Hematopoietic multipotent progenitor cell treated with erythropoietin and hydrocortisone succinate and interleukin-3 and kit ligand, for 15 days (in vitro differentiated cells): ENCODE data around the gene ZNF485.
"Not testable (repeated sequence)": the region's sequence is repeated elsewhere in the genome, so short reads cannot be mapped to it uniquely, and the experiment has no call there.

Source experiments
- DNase-seq: peaks from one replicate; pipeline ENCODE4 v3.0.0-alpha.2; 2015; ENCODE audit warnings: low spot score

Gene ZNF485

DNA sequence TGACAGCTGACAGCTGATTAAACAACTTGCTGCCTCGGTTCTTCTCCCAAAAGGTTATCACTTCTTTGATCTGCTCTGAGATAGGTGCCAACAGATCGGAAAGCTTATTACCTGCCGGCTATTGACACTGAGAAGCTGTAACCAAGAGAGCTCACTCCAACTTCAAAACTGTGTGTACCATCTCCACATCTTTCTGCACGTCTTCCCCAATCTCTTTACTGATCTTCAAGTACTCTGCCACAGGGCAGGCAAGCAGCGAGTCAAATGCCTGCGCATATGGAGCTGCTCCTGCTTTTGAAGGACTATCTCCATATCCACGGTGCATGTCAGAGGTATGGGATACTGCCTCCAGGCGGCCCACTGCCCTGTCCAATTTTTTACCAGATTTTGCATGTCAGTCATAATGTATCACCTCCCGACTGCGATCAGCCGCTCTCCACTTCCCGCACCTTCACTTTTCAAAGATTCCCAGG, 352 bp upstream of the ZNF485 start:
- no peak for DNase-seq

DNA sequence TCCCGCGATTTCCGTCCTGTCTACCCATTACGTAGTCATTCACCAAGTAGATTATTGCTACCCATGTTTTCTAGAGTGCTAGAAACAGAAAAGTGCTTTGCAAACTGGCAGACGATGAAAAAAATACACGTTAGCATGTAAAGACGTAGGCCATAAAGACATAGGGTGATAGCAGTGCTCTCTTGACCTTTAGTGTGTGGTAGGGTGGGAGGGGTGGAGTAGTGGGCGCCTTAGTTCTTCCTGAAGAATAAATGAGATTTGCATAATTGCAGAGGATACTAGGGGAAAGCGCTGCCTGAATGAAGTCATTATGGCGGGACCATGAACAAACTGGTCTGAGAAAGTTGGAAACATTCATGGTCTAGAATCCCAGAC, 948 bp downstream of the ZNF485 start:
- no peak for DNase-seq

DNA sequence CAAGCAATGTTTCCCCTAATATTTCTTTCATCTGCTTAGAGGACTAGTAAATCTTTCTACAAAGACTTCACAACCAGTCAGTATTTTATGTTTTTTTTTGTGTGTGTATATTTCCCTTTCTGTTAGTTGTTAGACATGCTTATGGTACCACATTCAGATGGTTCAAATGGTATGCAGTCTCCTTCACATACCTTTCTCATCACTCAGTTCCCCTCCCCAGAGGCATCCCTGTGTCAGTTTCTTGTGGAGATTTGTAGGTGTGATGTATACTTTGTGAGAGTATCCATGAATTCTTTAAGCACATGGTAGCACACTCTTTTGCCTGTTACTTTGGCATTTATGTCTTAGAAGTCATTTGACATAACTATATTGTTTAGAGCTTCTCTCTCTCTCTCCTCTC, 4.4 kb downstream of the ZNF485 start:
- DNase-seq: no peak

DNA sequence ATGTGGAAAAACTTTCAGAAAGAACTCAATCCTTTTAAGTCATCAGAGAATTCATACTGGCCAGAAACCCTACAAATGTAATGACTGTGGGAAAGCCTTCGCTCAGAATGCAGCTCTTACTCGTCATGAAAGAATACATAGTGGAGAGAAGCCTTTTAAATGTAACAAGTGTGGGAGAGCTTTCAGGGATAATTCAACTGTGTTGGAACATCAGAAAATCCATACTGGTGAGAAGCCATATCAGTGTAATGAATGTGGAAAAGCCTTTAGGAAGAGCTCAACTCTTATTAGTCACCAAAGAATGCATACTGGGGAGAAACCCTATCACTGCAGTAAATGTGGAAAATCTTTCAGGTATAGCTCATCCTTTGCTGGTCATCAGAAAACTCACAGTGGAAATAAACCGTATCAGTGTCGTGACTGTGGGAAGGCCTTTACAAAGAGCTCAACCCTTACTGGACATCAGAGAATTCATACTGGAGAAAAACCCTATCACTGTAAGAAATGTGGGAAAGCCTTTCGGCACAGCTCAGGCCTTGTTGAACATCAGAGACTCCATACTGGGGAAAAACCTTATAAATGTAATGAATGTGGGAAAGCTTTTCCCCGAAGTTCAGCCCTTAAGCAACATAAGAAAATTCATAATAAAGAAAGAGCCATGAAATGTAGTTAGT, 10.6 kb downstream of the ZNF485 start:
- DNase-seq: no peak

DNA sequence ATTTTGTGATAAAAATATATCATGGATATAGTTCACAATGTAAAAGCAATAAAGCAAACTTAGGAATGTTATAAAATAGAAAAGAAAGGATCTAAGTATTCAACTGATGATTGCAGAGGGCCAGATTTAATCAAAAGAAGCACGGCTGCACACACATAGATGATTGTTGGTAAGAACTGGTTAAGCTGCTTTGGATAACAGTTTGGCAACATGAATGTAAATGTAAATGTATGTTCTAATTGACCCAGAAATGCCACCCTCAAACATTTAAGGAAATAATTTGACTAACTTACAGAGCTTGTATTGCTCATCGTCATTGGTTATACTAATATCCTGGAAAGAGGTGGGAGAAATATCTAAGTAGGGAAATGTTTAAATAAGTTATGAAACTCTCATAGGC, 13.1 kb downstream of the ZNF485 start:
- DNase-seq: no peak

DNA sequence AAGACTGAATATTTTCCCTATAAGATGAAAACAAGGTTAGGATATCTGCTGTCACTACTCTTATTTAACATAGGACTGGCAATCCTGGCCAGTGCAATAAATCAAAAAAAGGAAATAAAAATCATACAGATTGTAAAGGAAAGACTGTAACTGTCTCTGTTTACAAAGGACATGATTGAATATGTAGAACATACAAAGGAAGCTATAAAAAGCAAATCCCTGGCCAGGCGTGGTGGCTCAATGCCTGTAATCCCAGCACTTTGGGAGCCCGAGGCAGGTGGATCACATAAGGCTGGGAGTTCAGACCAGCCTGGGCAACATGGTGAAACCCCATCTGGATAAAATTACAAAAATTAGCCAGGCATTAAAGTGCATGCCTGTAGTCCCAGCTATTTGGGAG, 15.8 kb downstream of the ZNF485 start:
- no peak for DNase-seq

DNA sequence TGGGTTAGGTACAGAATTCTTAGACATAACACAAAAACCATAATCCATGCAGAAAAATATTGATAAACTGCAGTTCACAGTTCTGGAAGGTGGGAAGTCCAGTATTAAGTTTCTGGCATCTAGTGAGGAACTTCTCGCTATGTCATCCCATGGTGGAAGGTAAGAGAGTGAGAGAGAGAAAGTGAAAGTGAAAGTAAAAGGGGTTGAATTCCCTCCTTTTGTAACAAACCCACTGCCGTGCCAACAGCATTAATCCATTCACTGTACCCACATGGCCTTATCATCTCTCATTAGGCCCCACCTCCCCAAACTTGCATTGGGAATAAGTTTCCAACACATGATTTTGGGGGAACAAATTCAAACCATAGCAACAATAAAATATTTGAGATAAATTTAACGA, 17.1 kb downstream of the ZNF485 start:
- DNase-seq: no peak

DNA sequence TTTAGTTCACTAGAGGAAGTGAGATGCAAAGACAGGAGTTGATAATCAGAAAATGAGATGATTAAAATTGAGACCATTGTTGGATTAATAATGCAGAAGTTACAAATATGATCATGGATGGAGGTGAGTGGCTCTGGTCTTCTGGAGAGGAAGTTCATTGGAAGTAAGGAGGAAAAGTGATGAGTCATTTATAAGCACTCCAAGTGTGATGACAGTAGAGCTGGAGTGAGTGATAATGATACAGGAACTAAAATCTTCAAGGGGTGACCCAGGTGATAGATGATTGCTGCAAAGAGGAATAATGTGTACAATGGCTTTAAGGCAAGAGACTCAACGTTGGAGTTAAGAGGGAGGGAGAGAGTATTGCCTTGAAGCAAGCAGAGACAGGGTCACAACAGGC, 21.7 kb downstream of the ZNF485 start:
- DNase-seq: no peak

DNA sequence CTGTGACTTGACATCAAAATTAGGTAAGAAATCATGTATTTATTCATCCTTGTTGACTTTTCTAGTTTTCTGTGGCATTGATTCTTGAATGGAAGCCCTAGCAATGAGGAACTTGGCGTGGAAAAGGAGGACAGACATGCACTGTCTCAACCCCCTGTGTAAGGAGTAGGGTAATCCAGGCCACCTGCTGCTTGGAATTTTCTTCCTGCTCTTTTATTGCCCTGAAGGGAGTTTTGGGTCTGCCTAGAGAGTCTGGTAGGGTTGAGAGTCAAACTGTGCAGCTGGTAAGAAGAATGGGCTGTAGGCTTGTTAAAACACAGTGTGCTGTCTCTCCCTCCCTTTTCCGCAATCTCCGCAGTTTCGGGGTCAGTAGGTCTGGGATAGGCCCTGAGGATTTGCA, 22.7 kb downstream of the ZNF485 start:
- DNase-seq: no peak

DNA sequence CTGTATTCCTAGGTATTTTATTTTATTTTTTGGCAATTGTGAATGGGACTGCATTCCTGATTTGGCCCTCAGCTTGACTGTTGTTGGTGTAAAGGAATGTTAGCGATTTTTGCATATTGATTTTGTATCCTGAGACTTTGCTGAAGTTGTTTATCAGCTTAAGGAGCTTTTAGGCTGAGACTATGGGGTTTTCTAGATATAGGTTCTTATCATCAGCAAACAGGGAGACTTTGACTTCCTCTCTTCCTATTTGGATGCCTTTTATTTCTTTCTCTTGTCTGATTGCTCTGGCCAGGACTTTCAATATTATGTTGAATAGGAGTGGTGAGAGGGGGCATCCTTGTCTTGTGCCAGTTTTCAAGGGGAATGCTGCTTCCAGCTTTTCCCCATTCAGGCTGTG, 29.6 kb downstream of the ZNF485 start:
- not testable (repeated sequence) for DNase-seq

DNA sequence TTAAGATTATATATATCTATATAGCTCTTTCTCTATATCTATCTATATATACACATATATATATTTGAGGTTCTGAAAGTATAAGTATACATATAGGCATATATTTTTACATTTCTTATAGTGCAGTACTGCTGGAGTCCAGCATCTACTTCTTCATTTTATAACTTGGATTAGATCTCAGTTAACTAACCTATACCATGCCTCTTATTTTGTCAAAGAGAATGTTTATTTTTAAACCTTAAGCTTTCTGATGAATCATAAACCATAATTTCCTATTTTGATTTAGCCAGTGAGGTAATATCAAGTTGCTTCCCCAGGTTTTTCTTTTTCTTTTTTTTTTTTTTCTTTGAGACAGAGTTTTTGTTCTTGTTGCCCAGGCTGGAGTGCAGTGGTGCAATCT, 34.4 kb downstream of the ZNF485 start:
- no peak for DNase-seq

DNA sequence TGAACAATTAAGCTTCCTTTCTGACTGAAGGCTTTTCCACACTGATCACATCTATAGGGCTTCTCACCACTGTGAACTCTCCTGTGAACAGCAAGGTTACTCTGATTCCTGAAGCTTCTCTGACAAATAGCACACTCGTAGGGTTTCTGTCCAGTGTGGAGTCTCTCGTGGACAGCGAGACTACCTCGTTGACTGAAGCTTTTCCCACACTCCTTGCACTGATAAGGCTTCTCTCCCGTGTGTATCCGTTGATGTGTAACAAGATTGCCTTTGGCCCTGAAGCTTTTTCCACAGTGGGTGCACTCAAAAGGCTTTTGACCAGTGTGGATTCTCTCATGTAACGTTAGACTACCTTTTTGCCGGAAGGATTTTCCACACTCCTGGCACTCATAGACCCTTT, 38.0 kb downstream of the ZNF485 start:
- DNase-seq: no peak

DNA sequence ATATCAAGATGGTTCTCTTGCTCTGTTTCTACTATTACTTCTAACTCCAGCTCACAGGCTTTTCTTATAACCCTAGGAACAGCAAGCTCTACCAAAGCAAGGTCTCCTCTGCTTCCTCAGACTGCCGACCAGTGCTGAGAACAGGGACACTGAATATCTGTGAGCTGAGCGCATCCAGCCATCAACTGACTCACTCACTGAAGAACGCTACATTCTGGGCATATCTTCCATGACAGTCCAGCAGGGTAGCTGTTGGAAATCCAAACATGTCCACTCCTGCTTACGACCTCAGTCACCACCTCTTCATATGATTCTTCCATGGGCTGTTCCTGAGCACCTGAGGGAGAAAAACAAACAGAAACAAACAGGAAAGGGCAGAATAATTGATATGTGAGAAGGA, 39.6 kb downstream of the ZNF485 start:
- DNase-seq: no peak

DNA sequence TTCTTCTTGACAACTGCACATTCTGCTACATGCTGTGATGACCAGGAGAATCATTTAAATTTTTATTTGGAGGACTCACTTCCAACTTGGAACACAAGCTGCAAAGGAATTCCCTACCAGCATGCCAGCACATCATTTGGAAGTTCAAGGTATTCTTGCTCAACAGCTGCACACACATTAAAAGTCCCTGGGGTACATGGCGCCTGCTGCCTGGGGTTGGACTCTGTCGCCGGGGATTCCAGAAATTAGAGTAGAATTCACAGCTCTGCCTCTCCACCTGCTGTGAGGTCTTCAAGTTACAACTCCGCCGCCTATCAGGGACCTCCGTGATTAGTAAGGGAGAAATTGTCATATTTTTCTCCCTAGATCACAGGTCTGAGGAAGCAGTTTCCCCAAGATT, 41.3 kb downstream of the ZNF485 start:
- DNase-seq: no peak

DNA sequence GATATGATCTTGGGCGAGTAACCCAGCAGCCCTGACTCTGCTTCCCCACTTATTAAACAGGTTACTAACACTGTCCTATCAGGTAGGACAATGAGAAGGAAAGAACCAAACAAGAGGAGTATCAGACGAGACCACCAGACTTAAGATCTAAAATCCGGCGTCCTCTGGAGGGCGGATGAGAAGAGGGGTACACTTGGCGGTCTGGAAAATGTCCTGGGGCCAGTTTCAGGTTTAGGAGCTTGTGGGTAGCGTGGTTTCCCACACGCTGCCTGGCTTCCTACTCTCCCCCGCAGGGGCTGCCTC, 41.8 kb downstream of the ZNF485 start:
- DNase-seq: no peak

DNA sequence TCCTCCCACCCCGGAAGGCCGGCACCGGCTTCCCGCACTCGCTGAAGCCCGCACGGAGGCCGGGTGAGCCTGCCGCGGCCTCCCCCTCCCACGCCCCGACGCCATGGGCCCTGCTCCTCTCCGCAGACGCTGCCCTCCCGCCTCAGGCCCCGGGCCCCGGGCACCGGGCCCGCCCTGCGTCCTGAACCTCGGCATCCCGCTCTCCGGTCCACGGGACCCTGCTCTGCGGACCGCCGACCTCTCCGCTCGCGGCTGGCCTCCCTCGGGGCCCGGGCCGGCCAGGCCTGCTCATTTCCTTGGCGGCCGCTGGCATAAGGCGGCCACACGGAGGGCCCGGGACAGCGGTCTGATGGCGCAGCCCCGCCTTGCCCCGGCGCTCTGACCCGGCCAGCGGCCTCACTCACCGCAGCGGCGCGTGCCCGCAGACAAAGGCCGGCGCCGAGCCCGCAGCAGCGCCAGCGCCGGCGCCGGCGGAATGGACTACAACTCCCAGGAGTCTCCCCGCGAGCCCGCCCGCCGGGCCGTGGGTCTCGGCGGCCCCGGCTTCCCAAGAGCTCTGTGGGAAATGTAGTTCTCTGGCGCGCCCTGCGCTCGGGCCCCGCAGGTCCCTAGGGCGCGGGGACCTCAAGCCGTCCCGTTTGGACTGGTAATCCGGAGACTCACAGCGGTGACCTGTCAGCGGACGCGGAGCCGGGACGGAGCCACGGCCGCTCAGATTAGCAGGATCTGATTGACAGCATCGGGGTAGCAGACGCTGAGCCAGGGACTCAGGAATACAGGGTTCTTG, 42.4 kb downstream of the ZNF485 start, which contains the start of gene ZNF32:
Gene ZNF32, minus strand, starts transcription at position 484 of the 787 bp plus-strand sequence. CDS start 2,748 bp downstream, outside the sequence.
- peak; percentile 34 for DNase-seq

DNA sequence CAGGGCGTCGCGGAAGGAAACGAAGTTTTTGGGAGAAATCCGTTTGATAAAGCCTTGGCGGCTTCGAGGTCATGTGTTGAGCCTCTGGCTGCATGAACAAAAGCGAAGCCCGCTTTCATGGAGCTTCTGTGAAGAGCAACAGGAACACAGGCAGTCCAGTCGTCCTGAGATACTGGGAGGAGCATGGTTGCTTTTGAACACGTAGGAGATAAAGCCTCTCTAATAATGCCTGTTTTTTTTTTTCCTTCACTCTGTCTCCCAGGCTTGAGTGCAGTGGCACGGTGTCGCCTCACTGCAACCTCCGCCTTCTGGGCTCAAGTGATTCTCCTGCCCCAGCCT, 42.9 kb downstream of the ZNF485 start:
- no peak for DNase-seq

DNA sequence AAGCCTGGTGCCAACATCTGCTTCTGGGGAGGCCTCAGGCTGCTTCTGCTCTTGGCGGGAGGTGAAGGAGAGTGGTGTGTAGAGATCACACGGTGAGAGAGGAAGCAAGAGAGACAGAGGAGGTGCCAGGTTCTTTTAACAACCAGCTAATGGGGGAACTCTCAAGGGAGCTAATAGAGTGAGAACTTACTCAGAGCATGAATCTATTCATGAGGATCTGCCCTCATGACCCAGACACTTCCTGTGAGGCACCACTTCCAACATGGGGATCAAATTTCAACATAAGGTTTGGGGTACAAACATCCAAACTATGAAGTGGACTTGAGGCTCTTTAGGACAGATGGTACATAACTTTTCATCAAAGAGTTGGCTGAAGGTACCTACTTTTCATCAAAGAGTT, 47.5 kb downstream of the ZNF485 start:
- no peak for DNase-seq

DNA sequence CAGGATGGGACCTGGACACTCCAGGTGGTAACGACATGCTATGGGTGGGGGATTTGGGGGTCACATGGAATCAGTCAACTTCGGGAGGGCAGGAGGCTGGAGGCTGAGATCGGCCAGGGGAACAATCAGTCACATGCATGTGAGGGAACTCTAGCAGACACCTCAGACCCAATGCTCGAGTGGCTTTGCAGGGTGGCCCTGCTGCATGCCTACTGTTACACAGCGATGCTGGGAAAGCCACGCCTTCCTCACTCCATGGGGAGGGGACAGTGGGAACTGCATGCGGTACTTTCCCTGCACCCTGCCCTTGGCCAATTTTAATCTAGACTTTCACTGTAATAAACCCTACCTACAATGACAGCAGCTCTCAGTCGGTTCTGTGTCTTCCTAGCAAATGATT, 49.1 kb downstream of the ZNF485 start:
- no peak for DNase-seq

DNA sequence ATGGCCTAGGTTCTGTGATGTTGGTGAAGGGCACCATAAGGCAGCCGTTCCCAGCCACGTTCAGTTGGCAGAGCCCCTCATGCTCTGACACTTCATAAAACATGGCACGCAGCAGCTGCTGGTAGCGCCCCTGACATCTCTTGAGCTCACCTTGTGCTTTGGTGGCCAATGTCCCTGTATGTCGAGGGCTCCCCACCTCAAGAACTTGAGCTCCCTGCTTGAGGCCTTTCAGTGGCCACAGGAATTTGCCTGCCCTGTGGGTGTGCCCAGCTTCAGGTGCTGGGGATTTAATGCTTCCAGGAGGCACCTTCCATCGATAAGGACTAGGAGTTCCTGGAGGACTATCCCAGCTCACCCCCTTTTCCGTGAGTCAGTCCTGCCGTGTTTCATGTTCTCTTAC, 52.0 kb downstream of the ZNF485 start:
- no peak for DNase-seq

DNA sequence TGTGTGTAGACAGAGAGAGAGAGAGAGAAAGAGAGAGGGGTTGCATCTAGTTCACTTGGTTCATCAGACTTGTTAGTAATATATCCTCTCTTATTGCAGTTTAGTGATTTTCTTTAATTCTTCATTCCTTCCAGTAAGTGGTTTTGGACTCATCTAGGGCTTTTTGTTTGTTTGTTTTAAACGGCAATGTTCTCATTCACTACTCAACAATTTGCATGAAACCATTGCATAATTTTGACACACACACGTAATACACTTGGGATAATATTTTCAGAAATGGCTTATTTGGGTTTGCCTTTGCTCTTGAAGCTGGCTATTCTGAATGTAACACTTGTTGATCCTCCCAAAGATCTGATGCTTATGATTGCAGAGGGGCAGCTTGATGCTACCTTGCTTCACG, 58.8 kb downstream of the ZNF485 start:
- no peak for DNase-seq

DNA sequence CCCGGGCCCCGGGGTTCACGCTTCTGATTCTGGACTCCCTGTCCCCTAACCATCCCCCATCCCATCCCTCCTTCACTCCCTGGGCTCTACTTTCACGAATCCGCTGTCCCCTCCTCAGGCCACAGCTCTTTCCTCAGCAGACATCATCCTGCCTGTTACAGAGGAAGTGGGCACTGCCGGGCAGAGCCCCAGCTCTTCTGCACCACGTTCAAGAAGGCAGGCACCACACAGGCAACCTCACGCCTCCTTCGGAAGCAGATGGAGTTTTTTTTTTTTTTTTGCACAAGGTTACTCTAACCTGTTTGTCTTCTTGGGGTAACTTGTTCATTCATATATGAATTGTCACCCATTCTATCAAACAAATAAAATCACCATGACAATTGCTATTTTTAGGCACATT, 60.3 kb downstream of the ZNF485 start:
- DNase-seq: no peak

DNA sequence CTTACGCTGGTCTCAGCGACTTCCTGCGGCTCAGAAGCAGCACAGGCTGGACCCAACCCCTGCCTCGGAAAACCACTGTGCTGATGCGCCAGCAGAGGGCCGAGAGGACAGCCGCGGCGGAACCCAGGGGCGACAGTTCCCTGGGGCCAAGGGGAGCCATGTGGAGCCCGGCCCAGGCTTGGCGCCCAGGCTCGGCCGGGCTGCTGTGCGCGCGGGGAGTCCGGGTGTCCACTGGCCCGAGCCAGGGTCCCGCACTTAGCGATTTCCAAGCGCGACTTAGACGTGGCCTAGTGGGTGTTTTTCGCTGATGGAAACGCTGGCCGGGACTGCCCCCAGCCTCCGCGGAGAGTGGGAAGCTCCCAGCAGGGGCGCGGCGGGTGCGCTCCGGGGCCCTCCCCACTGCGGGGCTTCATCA, 61.1 kb downstream of the ZNF485 start:
- no peak for DNase-seq
